Measurements from ENCODE around the gene JADE1.
A peak's percentile ranks its signal among the peaks of the same experiment; 100 is the strongest.

Gene JADE1

DNA sequence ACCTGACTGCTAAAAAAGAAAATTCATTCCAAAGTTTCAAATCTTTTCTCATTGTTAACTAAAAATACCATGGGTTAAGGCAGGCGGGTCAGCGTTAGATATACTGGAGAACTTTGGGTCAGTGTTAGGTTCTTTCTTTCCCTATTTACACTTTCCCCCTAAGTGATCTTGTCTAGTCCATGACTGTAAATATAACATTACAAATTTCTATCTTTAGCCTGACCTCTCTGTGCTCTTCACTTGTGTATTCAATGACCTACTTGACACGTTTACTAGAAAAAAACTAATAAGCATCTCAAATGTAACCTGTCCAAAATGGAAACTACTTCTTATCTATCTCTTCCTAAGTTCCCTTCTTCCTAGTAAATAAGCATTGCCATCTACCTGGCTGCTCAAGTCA lies 95.3 kb downstream of the JADE1 start:
- no peak for DNase-seq
- H2BK120ac ChIP-seq (ENCODE audit: low read depth, low read length) = no peak overlapping the region
- no peak overlapping the region for H3K27ac ChIP-seq (ENCODE audit: low read length, poor library complexity, severe bottlenecking)
- no peak overlapping the region for H3K18ac ChIP-seq (ENCODE audit: low read depth in 1 of 2, low read length in 2 of 2)
- H3K4me1 ChIP-seq (ENCODE audit: control insufficient read depth, insufficient read depth, low read depth, low read length) = no peaks in the 10 kb centered on the region
- no peak overlapping the region for H3K14ac ChIP-seq (ENCODE audit: low read length in 2 of 2)
- no peak overlapping the region for H4K8ac ChIP-seq (ENCODE audit: low read length)
- WGBS = 92% methylated on average over 3 of the region's 3 CpGs
- H3K79me1 ChIP-seq (replicated peaks; ENCODE audit: low read length, poor library complexity, severe bottlenecking) = no peaks in the 10 kb centered on the region
- H2BK5ac ChIP-seq (ENCODE audit: low read depth, low read length, poor library complexity, severe bottlenecking) = no peak overlapping the region
- no peaks in the 10 kb centered on the region for H3K9me3 ChIP-seq (ENCODE audit: control insufficient read depth, low read length)
- H3K4me2 ChIP-seq (ENCODE audit: low read length, poor library complexity, severe bottlenecking) = no peak overlapping the region
- no peak overlapping the region for H2AFZ ChIP-seq (ENCODE audit: low read depth, low read length)
- no peak overlapping the region for H3K9ac ChIP-seq (ENCODE audit: low read length)
- H4K91ac ChIP-seq (ENCODE audit: low read length) = no peak overlapping the region
- H3K27me3 ChIP-seq (ENCODE audit: control insufficient read depth in 1 of 2, insufficient read depth in 1 of 2, low read length in 2 of 2) = no peaks in the 10 kb centered on the region
- no peak overlapping the region for H2AK5ac ChIP-seq (ENCODE audit: low read length, severe bottlenecking)
- no peak overlapping the region for H3K23ac ChIP-seq (ENCODE audit: low read length in 2 of 2)
- H2BK12ac ChIP-seq (ENCODE audit: low read length in 2 of 2) = no peak overlapping the region
- H3K36me3 ChIP-seq (ENCODE audit: control insufficient read depth in 1 of 2, insufficient read depth in 2 of 2, low read depth in 1 of 2, low read length in 2 of 2) = no peaks in the 10 kb centered on the region
- no peak overlapping the region for H3K4me3 ChIP-seq (ENCODE audit: insufficient read depth in 1 of 2, low read depth in 1 of 2, low read length in 2 of 2)
- no peak overlapping the region for H3K4ac ChIP-seq (ENCODE audit: low read depth in 1 of 2, low read length in 2 of 2)
- H2BK15ac ChIP-seq (ENCODE audit: low read depth, poor library complexity, severe bottlenecking) = no peak overlapping the region

DNA sequence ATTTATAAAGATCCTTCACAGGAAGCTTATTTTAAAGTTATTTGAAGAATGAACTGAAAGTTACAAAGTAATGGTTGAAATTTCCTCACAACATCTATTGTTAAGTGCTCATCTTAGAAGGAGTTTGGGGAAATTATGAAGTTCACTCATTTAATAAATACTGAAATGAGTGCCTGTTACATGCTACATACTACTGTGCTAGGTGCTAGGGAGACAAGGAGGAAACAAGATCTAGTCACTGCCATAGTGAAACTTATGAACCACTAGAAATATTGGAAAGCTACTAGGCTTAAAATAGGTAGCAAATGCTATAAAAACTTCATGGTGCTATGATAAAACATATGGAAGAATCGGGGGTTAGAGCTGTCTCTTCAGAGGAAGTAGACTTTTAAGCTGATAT lies 97.1 kb downstream of the JADE1 start:
- Histone ChIP-seq H2AFZ (ENCODE audit: low read depth, low read length) (no peak overlapping the region), H3K9ac (ENCODE audit: low read length) (no peak overlapping the region), H2BK5ac (ENCODE audit: low read depth, low read length, poor library complexity, severe bottlenecking) (no peak overlapping the region), H3K27me3 (ENCODE audit: control insufficient read depth in 1 of 2, insufficient read depth in 1 of 2, low read length in 2 of 2) (no peaks in the 10 kb centered on the region), H2BK12ac (ENCODE audit: low read length in 2 of 2) (no peak overlapping the region), H3K9me3 (ENCODE audit: control insufficient read depth, low read length) (no peaks in the 10 kb centered on the region), H2BK120ac (ENCODE audit: low read depth, low read length) (no peak overlapping the region), H4K91ac (ENCODE audit: low read length) (no peak overlapping the region), H3K4me1 (ENCODE audit: control insufficient read depth, insufficient read depth, low read depth, low read length) (no peaks in the 10 kb centered on the region), H3K23ac (ENCODE audit: low read length in 2 of 2) (no peak overlapping the region), H3K27ac (ENCODE audit: low read length, poor library complexity, severe bottlenecking) (no peak overlapping the region), H3K4ac (ENCODE audit: low read depth in 1 of 2, low read length in 2 of 2) (no peak overlapping the region), H3K4me2 (ENCODE audit: low read length, poor library complexity, severe bottlenecking) (no peak overlapping the region), H3K4me3 (ENCODE audit: insufficient read depth in 1 of 2, low read depth in 1 of 2, low read length in 2 of 2) (no peak overlapping the region), H3K18ac (ENCODE audit: low read depth in 1 of 2, low read length in 2 of 2) (no peak overlapping the region), H3K36me3 (ENCODE audit: control insufficient read depth in 1 of 2, insufficient read depth in 2 of 2, low read depth in 1 of 2, low read length in 2 of 2) (no peaks in the 10 kb centered on the region), H4K8ac (ENCODE audit: low read length) (no peak overlapping the region), H3K79me1 (replicated peaks; ENCODE audit: low read length, poor library complexity, severe bottlenecking) (no peaks in the 10 kb centered on the region), H2AK5ac (ENCODE audit: low read length, severe bottlenecking) (no peak overlapping the region), H3K14ac (ENCODE audit: low read length in 2 of 2) (no peak overlapping the region), H2BK15ac (ENCODE audit: low read depth, poor library complexity, severe bottlenecking) (no peak overlapping the region)
- no peak for DNase-seq
- 95% methylated on average over 1 of the region's 1 CpG for WGBS

DNA sequence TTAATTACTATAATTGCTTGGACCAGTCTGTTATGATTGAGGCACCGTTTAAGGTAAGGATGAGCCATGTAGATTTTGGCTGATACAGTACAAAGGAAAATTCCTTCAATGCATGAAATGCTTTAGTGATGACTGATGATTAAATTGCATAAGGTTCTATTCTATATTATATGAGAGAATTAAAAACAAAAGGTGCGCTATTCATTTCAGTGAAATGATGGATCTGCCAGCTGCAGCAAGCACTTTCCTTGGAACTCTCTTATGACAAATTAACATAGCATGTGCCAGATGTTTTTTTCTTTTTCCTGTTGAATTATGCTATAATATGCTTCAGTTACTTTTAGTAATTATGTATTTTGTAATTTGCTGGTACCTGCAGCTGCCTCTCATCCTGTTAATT lies 98.5 kb downstream of the JADE1 start:
- no peak for DNase-seq
- H2BK5ac ChIP-seq (ENCODE audit: low read depth, low read length, poor library complexity, severe bottlenecking) = no peak overlapping the region
- no peak overlapping the region for H3K4me2 ChIP-seq (ENCODE audit: low read length, poor library complexity, severe bottlenecking)
- no peak overlapping the region for H4K8ac ChIP-seq (ENCODE audit: low read length)
- no peak overlapping the region for H2BK12ac ChIP-seq (ENCODE audit: low read length in 2 of 2)
- H3K27me3 ChIP-seq (ENCODE audit: control insufficient read depth in 1 of 2, insufficient read depth in 1 of 2, low read length in 2 of 2) = no peaks in the 10 kb centered on the region
- no peak overlapping the region for H3K18ac ChIP-seq (ENCODE audit: low read depth in 1 of 2, low read length in 2 of 2)
- H3K4me1 ChIP-seq (ENCODE audit: control insufficient read depth, insufficient read depth, low read depth, low read length) = no peaks in the 10 kb centered on the region
- WGBS = 80% methylated on average over 1 of the region's 2 CpGs
- H3K27ac ChIP-seq (ENCODE audit: low read length, poor library complexity, severe bottlenecking) = no peak overlapping the region
- H4K91ac ChIP-seq (ENCODE audit: low read length) = no peak overlapping the region
- no peak overlapping the region for H2AFZ ChIP-seq (ENCODE audit: low read depth, low read length)
- no peak overlapping the region for H3K9ac ChIP-seq (ENCODE audit: low read length)
- no peaks in the 10 kb centered on the region for H3K79me1 ChIP-seq (replicated peaks; ENCODE audit: low read length, poor library complexity, severe bottlenecking)
- H3K36me3 ChIP-seq (ENCODE audit: control insufficient read depth in 1 of 2, insufficient read depth in 2 of 2, low read depth in 1 of 2, low read length in 2 of 2) = no peaks in the 10 kb centered on the region
- H3K9me3 ChIP-seq (ENCODE audit: control insufficient read depth, low read length) = no peaks in the 10 kb centered on the region
- no peak overlapping the region for H3K23ac ChIP-seq (ENCODE audit: low read length in 2 of 2)
- H2AK5ac ChIP-seq (ENCODE audit: low read length, severe bottlenecking) = no peak overlapping the region
- no peak overlapping the region for H2BK120ac ChIP-seq (ENCODE audit: low read depth, low read length)
- H3K4ac ChIP-seq (ENCODE audit: low read depth in 1 of 2, low read length in 2 of 2) = no peak overlapping the region
- no peak overlapping the region for H3K14ac ChIP-seq (ENCODE audit: low read length in 2 of 2)
- H2BK15ac ChIP-seq (ENCODE audit: low read depth, poor library complexity, severe bottlenecking) = no peak overlapping the region
- H3K4me3 ChIP-seq (ENCODE audit: insufficient read depth in 1 of 2, low read depth in 1 of 2, low read length in 2 of 2) = no peak overlapping the region

DNA sequence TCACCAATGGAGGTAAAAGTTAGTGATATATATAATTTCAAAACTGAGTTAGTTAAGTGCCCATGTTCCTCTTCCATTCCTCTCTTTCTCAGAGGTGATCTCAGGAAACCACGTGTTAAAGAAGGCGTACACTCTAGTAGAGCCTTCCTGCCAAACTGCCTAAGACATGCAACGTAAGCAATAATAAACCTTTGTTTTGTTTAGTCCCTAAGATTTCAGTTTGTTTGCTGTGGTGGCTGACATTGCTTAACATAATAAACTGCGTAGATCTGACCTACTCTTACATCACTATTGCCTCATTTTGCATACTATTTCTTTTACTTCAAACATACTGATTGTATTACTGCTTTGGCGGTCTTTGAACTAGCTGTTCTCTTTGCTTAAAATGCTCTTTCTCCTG lies 99.2 kb downstream of the JADE1 start:
- 80% methylated on average over 4 of the region's 5 CpGs for WGBS
- H3K4me3 ChIP-seq (ENCODE audit: insufficient read depth in 1 of 2, low read depth in 1 of 2, low read length in 2 of 2) = no peak overlapping the region
- H3K9me3 ChIP-seq (ENCODE audit: control insufficient read depth, low read length) = no peaks in the 10 kb centered on the region
- H2BK5ac ChIP-seq (ENCODE audit: low read depth, low read length, poor library complexity, severe bottlenecking) = no peak overlapping the region
- no peak overlapping the region for H3K9ac ChIP-seq (ENCODE audit: low read length)
- no peak overlapping the region for H2BK12ac ChIP-seq (ENCODE audit: low read length in 2 of 2)
- no peaks in the 10 kb centered on the region for H3K4me1 ChIP-seq (ENCODE audit: control insufficient read depth, insufficient read depth, low read depth, low read length)
- no peak overlapping the region for H2BK15ac ChIP-seq (ENCODE audit: low read depth, poor library complexity, severe bottlenecking)
- no peak overlapping the region for H2AK5ac ChIP-seq (ENCODE audit: low read length, severe bottlenecking)
- H3K36me3 ChIP-seq (ENCODE audit: control insufficient read depth in 1 of 2, insufficient read depth in 2 of 2, low read depth in 1 of 2, low read length in 2 of 2) = no peaks in the 10 kb centered on the region
- no peak overlapping the region for H3K27ac ChIP-seq (ENCODE audit: low read length, poor library complexity, severe bottlenecking)
- H3K27me3 ChIP-seq (ENCODE audit: control insufficient read depth in 1 of 2, insufficient read depth in 1 of 2, low read length in 2 of 2) = no peaks in the 10 kb centered on the region
- no peak overlapping the region for H2AFZ ChIP-seq (ENCODE audit: low read depth, low read length)
- H3K4ac ChIP-seq (ENCODE audit: low read depth in 1 of 2, low read length in 2 of 2) = no peak overlapping the region
- H4K8ac ChIP-seq (ENCODE audit: low read length) = no peak overlapping the region
- H4K91ac ChIP-seq (ENCODE audit: low read length) = no peak overlapping the region
- H3K23ac ChIP-seq (ENCODE audit: low read length in 2 of 2) = no peak overlapping the region
- H3K14ac ChIP-seq (ENCODE audit: low read length in 2 of 2) = no peak overlapping the region
- no peak overlapping the region for H2BK120ac ChIP-seq (ENCODE audit: low read depth, low read length)
- no peak overlapping the region for H3K4me2 ChIP-seq (ENCODE audit: low read length, poor library complexity, severe bottlenecking)
- DNase-seq = peak; percentile 8
- H3K79me1 ChIP-seq (replicated peaks; ENCODE audit: low read length, poor library complexity, severe bottlenecking) = no peaks in the 10 kb centered on the region
- no peak overlapping the region for H3K18ac ChIP-seq (ENCODE audit: low read depth in 1 of 2, low read length in 2 of 2)
